Astrocyte of the spinal cord (primary cell): ENCODE measurements around the gene GSDME.
A peak's percentile ranks its signal among the peaks of the same experiment; 100 is the strongest.

ENCODE experiments used
- DNase-seq: peaks from one replicate; pipeline ENCODE4 v3.0.0; 2011; ENCODE audit warnings: low read depth, low spot score
- H3K4me3 ChIP-seq: 2 replicates; pipeline ENCODE4 v1.5.1; 2011; ENCODE audit warnings: low read depth, mild to moderate bottlenecking, low read length, moderate library complexity
- in situ Hi-C: cut with HindIII; loops from 2 replicates; pipeline ENCODE4 v1.10.0; 2017; ENCODE audit warnings: low sequenced_read_pairs
- TF ChIP-seq, protein P1 (sequence below): IDR thresholded peaks from 2 replicates; pipeline ENCODE4 v1.5.1; 2012; ENCODE audit warnings: low read depth, mild to moderate bottlenecking, low read length, inconsistent platforms

Gene GSDME

DNA sequence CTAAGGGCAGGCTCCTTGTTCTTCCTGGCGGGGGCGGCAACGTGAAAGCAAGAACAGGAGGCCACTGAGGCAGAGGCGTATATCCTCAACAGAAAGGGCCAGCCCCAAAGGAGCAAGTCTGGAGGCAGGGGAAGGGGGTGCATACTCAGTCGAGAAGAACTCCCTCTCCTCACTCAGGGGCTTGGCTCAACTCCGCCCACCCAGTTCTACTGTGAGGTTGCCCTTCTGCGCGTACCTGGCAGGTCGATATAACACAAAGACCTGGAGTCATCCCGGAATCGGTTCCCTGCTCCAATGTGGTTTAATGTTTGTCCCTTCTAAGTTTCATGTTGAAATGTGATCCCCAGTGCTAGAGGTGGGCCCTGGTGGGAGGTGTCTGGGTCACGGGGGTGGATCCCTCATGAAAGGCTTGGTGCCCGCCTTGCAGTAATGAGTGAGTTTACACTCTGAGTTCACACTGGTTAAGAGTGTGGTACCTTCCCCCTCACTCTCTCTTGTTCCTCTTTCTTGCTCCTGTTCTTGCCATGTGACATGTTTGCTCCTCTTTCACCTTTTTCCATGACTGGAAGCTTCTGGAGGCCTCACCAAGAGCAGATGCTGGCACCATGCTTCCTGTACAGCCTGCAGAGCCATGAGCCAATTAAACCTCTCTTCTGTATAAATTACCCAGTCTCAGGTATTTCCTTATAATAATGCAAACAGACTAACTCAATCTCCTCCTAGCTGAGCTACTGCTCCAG is 32.6 kb downstream of the GSDME start:
- no peak overlapping the region for H3K4me3 ChIP-seq
- TF ChIP-seq, protein P1, sequence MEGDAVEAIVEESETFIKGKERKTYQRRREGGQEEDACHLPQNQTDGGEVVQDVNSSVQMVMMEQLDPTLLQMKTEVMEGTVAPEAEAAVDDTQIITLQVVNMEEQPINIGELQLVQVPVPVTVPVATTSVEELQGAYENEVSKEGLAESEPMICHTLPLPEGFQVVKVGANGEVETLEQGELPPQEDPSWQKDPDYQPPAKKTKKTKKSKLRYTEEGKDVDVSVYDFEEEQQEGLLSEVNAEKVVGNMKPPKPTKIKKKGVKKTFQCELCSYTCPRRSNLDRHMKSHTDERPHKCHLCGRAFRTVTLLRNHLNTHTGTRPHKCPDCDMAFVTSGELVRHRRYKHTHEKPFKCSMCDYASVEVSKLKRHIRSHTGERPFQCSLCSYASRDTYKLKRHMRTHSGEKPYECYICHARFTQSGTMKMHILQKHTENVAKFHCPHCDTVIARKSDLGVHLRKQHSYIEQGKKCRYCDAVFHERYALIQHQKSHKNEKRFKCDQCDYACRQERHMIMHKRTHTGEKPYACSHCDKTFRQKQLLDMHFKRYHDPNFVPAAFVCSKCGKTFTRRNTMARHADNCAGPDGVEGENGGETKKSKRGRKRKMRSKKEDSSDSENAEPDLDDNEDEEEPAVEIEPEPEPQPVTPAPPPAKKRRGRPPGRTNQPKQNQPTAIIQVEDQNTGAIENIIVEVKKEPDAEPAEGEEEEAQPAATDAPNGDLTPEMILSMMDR: no peak
- DNase-seq: no peak
- in situ Hi-C loops: no loop called here

- TF ChIP-seq, protein P1: no peak
- no peak for DNase-seq
- H3K4me3 ChIP-seq: no peak overlapping the region
- in situ Hi-C loops: no loop called here
Measured at GRCh38 chr7:24723178-24723530, 34.1 kb downstream of the GSDME start.

DNA sequence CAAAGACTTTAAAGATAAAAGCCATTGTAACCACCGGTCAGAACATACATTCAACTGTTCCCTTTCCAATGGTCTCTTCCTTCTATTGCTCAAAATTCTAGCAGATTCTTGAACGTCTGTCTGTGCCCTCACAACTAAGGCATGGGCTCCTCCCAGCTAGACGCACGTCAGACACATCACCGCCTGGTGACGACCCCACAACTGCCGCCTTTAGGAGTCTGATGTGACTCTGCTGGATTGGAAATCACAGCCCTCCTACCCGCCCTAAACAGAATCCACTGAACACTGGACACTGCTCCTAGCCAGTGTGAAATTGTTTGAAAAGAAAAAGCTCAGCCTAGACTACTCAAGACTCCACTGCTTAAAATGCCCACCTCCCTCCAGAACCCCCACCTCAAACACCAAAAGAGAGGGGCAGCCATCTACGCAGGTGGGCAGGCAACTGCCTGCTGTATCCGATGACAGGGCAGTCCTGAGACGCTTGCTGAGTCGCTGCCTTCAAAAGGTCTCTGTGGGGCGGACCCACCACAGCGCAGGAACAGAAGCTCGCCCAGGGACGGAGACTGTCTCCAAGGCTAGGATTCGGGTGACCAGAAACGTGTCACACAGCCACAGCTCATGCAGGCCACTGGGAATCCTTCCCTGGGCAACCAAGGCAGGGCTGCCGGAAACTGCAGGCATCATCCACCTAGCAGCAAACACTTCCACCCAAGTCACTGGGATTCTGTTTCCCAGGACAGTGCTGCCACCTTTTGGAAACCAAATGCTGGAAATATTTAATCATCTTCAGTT is 34.7 kb downstream of the GSDME start:
- peak; percentile 52 for DNase-seq
- TF ChIP-seq, protein P1: peak; percentile 45
- H3K4me3 ChIP-seq: no peak overlapping the region
- in situ Hi-C loops: no loop called here

DNA sequence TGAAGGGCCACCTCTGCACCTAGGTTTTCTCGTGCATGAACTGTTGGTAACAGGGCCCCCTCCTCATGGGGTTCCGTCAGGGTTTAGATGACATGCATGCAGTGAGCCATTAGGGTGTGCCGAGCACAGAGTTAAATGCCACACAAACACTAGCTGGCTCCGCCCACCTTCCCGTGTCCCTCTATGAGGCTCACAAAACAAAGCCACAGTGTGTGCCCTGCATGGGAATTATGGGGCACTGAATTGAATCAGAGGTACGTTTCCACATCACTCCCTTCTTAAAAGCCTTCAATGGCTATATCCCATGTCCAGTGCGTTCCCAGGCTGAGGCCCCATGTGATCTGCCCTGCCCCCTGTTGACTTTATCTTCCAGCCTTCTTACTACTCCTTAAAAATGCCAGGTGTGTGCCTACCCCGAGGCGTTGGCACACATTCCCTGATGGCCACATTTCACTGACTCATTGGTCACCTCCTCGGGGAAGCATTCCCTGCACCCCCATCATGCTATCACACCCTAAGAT is 35.7 kb downstream of the GSDME start:
- DNase-seq: no peak
- in situ Hi-C loops: no loop called here
- H3K4me3 ChIP-seq: no peak overlapping the region
- TF ChIP-seq, protein P1: no peak

DNA sequence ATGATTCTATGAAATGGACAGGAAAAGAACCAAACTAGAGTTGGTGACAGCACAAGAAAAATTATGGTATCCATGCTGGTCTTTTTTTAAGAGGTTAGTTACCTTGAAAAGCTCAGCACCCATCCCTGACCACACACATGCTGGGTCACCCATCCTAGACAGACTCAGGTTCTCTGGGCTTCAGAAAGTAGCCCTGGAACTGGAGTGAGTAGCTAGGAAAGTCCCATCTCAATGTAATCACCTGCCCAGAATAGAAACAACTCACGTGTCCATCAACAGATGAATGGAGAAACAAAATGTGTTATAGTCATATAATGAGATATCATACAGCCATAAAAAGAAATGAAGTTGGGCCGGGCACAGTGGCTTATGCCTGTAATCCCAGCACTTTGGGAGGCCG is 37.0 kb downstream of the GSDME start:
- TF ChIP-seq, protein P1: no peak
- no peak for DNase-seq
- H3K4me3 ChIP-seq: no peak overlapping the region
- in situ Hi-C loops: no loop called here

- no peak overlapping the region for H3K4me3 ChIP-seq
- TF ChIP-seq, protein P1: no peak
- in situ Hi-C loops: no loop called here
- no peak for DNase-seq
Measured at GRCh38 chr7:24718977-24719491, 38.2 kb downstream of the GSDME start.
